Activated T-helper 2 cell treated with anti-CD3 and anti-CD28 coated beads, Interferon-gamma antibody, Interleukin-2, Interleukin-4, amounts not matched to agents 10 μg/mL and 5 μg/mL and 100 μg/mL, durations not matched to agents 14 hours and 24 hours and 36 hours (primary cell): Measurements from ENCODE around the gene GLUD1. TPM values are rescaled to one million over a fixed set of nuclear protein-coding genes. Genes with fewer than 3 reads are reported as not detected.
"Not testable (repeated sequence)": the region's sequence is repeated elsewhere in the genome, so short reads cannot be mapped to it uniquely, and the experiment has no call there.

Source experiments
- DNase-seq: peaks from one replicate; pipeline ENCODE4 v3.0.0; 2021; ENCODE audit warnings: low spot score
- H3K27ac Mint-ChIP-seq: one replicate; pipeline ENCODE4 v1.8.0; 2021; ENCODE audit warnings: mixed read lengths
- H3K27me3 Mint-ChIP-seq: one replicate; pipeline ENCODE4 v1.8.0; 2021; ENCODE audit warnings: low read depth, mixed read lengths
- H3K36me3 Mint-ChIP-seq: one replicate; pipeline ENCODE4 v1.8.0; 2021; ENCODE audit warnings: low read depth, mixed read lengths
- H3K4me1 Mint-ChIP-seq: one replicate; pipeline ENCODE4 v1.8.0; 2021; ENCODE audit warnings: low read depth, mixed read lengths
- H3K4me3 Mint-ChIP-seq: one replicate; pipeline ENCODE4 v1.8.0; 2021; ENCODE audit warnings: low read depth, mild to moderate bottlenecking, moderate library complexity, mixed read lengths
- H3K9me3 Mint-ChIP-seq: one replicate; pipeline ENCODE4 v1.8.0; 2021; ENCODE audit warnings: mixed read lengths
- intact Hi-C: fragments of 100-400 bp; cut with micrococcal nuclease; formaldehyde crosslinking; loops from one replicate; pipeline ENCODE4 v1.15.1; 2023
- total RNA-seq: library from RNA; stranded (reverse); gene quantifications from 2 replicates; pipeline ENCODE4 v1.2.3, GENCODE V29; 2022

The GLUD1 gene
- total RNA-seq, 1 donor from 2014 or later, result 105 TPM

- H3K27me3 Mint-ChIP-seq, H3K36me3 Mint-ChIP-seq, H3K4me1 Mint-ChIP-seq, H3K9me3 Mint-ChIP-seq, intact Hi-C loops, H3K4me3 Mint-ChIP-seq, DNase-seq: not testable (repeated sequence)
- peak overlapping the region; percentile 92 for H3K27ac Mint-ChIP-seq
Measured at GRCh38 chr10:87025285-87025958, 69.2 kb downstream of the GLUD1 start.

GRCh38 chr10:87020056-87020455 lies 74.6 kb downstream of the GLUD1 start, which contains the start of gene FAM25A:
Gene FAM25A (plus strand): TSS chr10:87020294. CDS start chr10:87020325, 31 bp downstream.
- intact Hi-C loops, H3K4me3 Mint-ChIP-seq, H3K36me3 Mint-ChIP-seq, H3K9me3 Mint-ChIP-seq, DNase-seq, H3K27ac Mint-ChIP-seq, H3K4me1 Mint-ChIP-seq, H3K27me3 Mint-ChIP-seq: not testable (repeated sequence)

- H3K27ac Mint-ChIP-seq, H3K36me3 Mint-ChIP-seq, DNase-seq, H3K27me3 Mint-ChIP-seq, H3K9me3 Mint-ChIP-seq, H3K4me1 Mint-ChIP-seq, intact Hi-C loops, H3K4me3 Mint-ChIP-seq: not testable (repeated sequence)
Measured at GRCh38 chr10:87019504-87019903, 75.1 kb downstream of the GLUD1 start.

GRCh38 chr10:87019066-87019465 lies 75.6 kb downstream of the GLUD1 start:
- H3K4me1 Mint-ChIP-seq, H3K36me3 Mint-ChIP-seq, H3K4me3 Mint-ChIP-seq, H3K9me3 Mint-ChIP-seq, intact Hi-C loops, H3K27me3 Mint-ChIP-seq, DNase-seq, H3K27ac Mint-ChIP-seq: not testable (repeated sequence)

- H3K9me3 Mint-ChIP-seq, DNase-seq, H3K36me3 Mint-ChIP-seq, H3K27ac Mint-ChIP-seq, H3K27me3 Mint-ChIP-seq, intact Hi-C loops, H3K4me1 Mint-ChIP-seq, H3K4me3 Mint-ChIP-seq: not testable (repeated sequence)
Measured at GRCh38 chr10:87018127-87018526, 76.5 kb downstream of the GLUD1 start.

GRCh38 chr10:87014986-87015716 lies 79.5 kb downstream of the GLUD1 start:
- DNase-seq, intact Hi-C loops, H3K36me3 Mint-ChIP-seq, H3K4me1 Mint-ChIP-seq, H3K27me3 Mint-ChIP-seq, H3K4me3 Mint-ChIP-seq, H3K9me3 Mint-ChIP-seq, H3K27ac Mint-ChIP-seq: not testable (repeated sequence)

GRCh38 chr10:87013528-87013927 lies 81.1 kb downstream of the GLUD1 start:
- DNase-seq, result not testable (repeated sequence)

GRCh38 chr10:87009134-87009696 lies 85.4 kb downstream of the GLUD1 start:
- intact Hi-C loops, H3K9me3 Mint-ChIP-seq, H3K36me3 Mint-ChIP-seq, H3K27me3 Mint-ChIP-seq, H3K4me1 Mint-ChIP-seq, H3K27ac Mint-ChIP-seq, H3K4me3 Mint-ChIP-seq, DNase-seq: not testable (repeated sequence)

More at GRCh38 chr10:87013528-87013927, 81.1 kb downstream of the GLUD1 start:
- H3K9me3 Mint-ChIP-seq, H3K27me3 Mint-ChIP-seq, H3K27ac Mint-ChIP-seq, intact Hi-C loops, H3K4me3 Mint-ChIP-seq, H3K4me1 Mint-ChIP-seq, H3K36me3 Mint-ChIP-seq: not testable (repeated sequence)

GRCh38 chr10:87008303-87008702 lies 86.3 kb downstream of the GLUD1 start:
- intact Hi-C loops, H3K27me3 Mint-ChIP-seq, H3K4me3 Mint-ChIP-seq, DNase-seq, H3K4me1 Mint-ChIP-seq, H3K9me3 Mint-ChIP-seq, H3K27ac Mint-ChIP-seq, H3K36me3 Mint-ChIP-seq: not testable (repeated sequence)

GRCh38 chr10:87007674-87008073 lies 87.0 kb downstream of the GLUD1 start:
- DNase-seq, H3K27me3 Mint-ChIP-seq, H3K9me3 Mint-ChIP-seq, intact Hi-C loops, H3K36me3 Mint-ChIP-seq, H3K4me1 Mint-ChIP-seq, H3K4me3 Mint-ChIP-seq, H3K27ac Mint-ChIP-seq: not testable (repeated sequence)

GRCh38 chr10:87007124-87007523 lies 87.5 kb downstream of the GLUD1 start:
- H3K36me3 Mint-ChIP-seq, H3K4me1 Mint-ChIP-seq, intact Hi-C loops, DNase-seq, H3K27me3 Mint-ChIP-seq, H3K27ac Mint-ChIP-seq, H3K4me3 Mint-ChIP-seq, H3K9me3 Mint-ChIP-seq: not testable (repeated sequence)

GRCh38 chr10:87000491-87000890 lies 94.2 kb downstream of the GLUD1 start:
- intact Hi-C loops, result no loop called here
- no peaks in the 10 kb centered on the region for H3K4me1 Mint-ChIP-seq
- no peak overlapping the region for H3K27ac Mint-ChIP-seq
- no peak for DNase-seq
- no peaks in the 10 kb centered on the region for H3K9me3 Mint-ChIP-seq
- H3K27me3 Mint-ChIP-seq, result peaks cover 6% of the 10 kb centered on the region
- no peak overlapping the region for H3K4me3 Mint-ChIP-seq
- no peaks in the 10 kb centered on the region for H3K36me3 Mint-ChIP-seq
